Forelimb muscle (tissue), 1 donor: ENCODE measurements around the gene BDKRB2. TPM values are rescaled to one million over a fixed set of nuclear protein-coding genes. Genes with fewer than 3 reads are reported as not detected.

ENCODE experiments used
- DNase-seq: peaks from one replicate; pipeline ENCODE4 v3.0.0-alpha.2; 2013; ENCODE audit warnings: low read depth
- polyA plus RNA-seq: library from polyadenylated mRNA; unstranded; fragments of 120-200 nt; gene quantifications from one replicate; pipeline ENCODE4 v1.2.1, GENCODE V29; 2013; ENCODE audit not compliant: insufficient read length

BDKRB2 gene
- polyA plus RNA-seq: 1.1 TPM

DNA sequence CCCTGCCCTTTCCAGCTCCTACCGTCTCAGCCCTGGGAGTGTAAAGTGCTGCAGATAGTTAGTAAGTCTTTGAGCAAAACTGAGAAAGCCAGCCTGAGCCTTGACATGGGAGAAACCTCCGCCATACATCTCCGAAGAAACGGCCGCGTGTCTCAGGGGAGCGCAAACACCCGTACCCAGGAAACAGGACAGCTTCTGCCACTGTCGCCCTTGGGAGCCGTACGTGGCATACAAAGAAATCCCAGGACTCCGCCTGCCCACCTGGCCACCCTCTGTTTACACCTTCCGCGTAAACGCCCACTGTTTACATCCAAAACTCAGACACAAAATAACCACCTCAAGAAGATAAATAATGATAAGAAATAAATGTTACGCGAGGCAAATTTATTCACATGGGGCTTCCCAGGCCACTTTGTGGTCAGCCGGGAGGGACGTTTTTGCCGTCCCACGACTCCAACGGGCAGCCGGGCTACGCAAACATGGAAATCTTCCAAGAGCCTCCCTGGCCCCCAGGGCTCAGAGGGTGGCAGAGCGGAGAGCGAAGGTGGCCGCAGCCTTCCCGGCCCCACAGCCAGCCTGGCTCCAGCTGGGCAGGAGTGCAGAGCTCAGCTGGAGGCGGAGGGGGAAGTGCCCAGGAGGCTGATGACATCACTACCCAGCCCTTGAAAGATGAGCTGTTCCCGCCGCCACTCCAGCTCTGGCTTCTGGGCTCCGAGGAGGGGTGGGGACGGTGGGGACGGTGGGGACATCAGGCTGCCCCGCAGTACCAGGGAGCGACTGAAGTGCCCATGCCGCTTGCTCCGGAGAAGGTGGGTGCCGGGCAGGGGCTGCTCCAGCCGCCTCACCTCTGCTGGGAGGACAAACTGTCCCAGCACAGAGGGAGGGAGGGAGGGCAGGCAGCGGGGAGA, at the start of gene BDKRB2:
Gene BDKRB2, plus strand, starts transcription at position 689 of the 908 bp plus-strand sequence. CDS start 32,269 bp downstream, outside the sequence.
- DNase-seq: peak; percentile 44

DNA sequence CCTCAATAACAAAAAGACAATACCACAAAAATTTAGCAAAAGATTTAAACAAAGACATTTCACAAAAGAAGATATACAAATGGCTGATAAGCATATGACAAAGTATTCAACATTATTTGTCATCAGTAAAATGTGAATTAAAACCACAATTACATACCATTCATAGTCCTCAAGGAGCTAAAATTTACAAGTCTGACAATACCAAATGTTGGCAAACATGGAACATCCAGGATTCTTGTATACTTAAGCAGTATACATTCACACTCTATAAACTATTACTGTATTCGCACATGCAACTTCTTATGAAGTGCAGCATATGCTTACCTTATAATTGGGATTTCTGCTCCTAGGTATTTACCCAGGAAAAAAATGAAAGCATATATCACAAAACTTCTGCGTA, 49.7 kb upstream of the BDKRB2 start:
- DNase-seq: no peak

DNA sequence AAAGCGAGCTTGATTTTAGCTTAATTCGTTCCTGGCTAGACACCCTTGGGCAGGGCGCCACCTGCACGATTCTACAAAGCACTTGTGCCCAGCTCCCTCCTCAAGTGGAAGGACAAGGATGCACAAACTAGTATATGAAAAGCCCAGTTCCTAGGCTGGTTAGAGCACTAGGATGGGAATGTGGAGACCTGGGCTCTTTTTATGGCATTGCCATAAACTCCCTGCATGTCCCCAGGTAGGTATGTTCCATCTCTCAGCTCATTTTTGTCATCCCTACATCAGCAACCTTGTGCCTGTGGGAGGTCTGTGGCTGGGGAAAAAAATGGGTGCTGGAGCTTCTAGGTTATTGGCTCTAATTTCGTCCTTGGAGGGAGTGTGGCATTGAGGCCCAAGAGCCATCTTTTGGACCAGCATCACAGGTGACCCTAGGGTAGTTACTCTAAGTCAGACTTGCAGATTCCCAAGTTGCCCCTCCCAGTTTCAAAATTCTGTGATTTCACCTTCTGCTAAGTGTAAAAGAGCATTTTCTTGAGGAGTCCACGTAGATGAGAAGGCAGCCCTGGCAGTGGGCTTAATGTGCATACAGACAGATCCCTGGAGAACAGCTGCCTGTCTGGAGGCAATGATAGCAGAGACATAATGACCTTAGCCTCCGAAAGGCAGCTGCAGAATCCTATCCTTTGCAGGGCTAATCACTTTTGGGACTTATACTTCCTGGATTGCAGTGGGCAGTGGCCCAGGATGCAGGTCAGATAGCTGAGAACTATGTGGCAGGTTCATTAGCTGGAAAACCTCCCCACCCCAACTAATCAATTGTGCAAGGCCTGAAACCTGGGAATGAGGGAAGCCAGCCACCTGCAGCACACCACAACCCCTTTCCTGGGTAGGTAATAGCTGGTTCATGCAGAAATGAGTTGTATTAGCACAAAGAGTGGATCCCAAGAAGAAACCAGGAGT, 47.6 kb upstream of the BDKRB2 start:
- DNase-seq: no peak

DNA sequence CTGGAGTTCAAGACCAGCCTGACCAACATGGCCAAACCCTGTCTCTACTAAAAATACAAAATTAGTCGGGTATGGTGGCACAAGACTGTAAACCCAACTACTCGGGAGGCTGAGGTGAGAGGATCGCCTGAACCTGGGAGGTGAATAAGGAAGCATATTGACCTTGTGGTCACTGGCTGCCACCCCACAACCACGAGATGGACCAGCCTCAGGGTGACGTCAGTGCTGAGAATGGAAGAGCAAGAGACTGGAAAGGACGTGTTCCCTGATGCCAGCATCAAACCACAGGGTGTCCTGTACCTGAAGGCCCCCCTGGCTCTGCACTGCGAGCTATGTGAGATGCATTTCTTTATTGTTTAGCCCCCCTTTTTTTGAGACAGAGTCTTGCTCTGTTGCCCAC, 45.9 kb upstream of the BDKRB2 start:
- no peak for DNase-seq

DNA sequence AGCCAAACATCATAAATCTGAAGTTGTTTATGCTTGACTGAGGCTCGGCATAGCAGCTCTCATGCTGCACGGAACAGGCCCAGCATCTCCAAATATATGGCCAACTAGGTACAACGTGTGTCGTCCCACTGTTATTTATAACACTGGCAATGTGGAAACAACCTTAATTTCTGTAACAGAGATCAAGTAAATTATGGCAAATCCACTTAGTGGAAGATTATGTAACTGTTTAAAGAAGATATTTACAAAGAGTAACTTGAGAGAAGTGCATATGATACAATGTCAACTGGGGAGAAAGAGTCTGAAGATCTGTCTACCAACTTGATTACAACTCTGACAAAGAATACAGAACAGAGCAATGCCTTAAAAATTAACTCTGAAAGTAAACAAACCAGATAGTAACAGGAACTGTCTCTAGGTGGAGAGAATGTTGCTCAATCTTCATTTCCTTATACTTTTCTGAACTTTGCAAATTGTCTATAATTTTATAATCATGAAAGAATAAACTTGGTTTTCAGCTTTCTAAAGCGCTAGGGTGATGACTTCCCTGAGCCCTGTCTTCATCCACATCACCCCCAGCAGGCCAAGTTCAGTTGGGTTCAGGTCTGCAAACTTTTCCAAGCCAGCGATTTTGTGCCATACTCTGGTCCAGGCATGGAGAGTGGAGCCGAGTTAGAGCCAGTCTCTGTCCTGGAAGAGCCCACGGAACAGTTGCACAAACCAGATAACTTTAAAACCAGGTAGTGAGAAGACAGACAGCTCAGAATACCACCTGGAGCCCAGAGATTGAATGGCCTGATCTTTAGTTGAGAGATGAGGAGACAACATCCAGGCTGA, 44.3 kb upstream of the BDKRB2 start:
- no peak for DNase-seq

DNA sequence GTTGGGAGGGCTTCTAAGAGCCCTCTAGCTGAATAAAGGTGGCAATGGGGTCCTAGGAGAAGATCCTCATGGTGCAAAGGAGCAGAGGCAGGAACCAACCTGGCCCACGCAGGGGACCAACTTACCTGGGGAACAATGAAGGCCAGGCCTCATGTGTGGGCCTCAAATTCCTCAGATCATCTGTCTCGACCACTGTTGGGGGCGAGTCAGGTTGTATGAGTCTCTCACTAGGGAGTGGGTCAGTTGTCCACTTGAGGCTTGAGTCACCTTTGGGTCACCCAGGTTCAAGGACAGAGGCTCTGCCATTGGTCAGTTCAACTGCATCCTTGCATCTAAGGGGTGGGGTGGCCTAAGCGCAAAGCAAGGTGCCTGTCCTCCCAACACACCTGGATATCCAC, 43.7 kb upstream of the BDKRB2 start:
- DNase-seq: no peak

DNA sequence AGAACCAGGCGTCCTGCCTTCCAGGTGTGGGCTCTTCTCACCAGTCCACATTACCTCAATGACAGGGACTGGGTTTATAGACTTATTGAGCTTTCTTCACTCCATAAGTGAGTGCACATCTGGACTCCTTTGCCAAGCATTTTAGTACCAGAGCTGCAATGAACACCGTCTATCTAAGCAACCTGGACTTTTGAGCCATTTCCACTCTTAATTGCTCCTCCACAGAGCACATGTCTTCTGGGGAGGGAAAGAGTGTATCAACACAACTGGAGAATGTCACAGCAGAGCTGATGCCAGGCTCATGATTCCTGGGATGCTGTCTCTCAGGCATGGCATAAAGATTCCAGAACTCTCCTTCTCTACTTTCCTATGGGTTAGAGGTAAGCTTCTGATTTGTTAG, 43.0 kb upstream of the BDKRB2 start:
- DNase-seq: no peak

DNA sequence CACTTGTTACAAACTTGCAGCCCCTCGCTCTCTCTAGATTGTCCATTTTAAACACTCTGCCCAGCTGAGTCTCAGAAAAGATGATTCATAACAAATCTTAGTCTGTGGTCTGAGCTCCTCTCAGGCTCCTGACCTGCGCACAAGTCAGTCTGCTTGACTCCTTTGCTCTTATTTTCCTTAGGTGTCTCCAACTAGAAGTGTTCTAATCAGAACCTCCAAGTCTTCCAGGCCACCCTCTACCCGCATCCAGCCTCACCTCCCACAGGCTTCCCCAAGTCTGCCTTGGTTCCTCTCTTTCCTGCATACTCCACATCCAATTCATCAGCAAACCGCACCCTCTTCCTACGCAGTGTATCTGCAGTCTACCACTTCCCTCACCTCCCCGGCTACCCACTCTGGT, 42.4 kb upstream of the BDKRB2 start:
- no peak for DNase-seq

DNA sequence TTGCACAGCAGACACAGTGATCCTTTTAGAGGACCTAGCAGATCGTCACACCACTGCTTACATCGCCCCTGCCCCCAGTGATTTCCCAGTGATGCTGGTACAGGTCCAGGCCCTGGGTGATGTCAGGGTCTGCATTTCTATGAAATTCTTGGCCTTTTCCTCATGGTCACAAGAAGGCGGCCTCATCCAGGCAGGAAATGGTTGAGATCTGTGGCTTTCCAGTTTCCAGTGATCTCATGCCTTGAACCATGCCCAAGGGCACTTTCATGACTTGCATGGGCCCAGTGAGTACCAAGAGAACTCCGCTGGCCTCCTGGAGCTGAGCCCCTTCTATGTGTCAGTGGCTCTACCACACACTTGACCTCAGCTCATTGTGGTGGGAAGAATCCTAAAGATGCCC, 41.9 kb upstream of the BDKRB2 start:
- DNase-seq: no peak

DNA sequence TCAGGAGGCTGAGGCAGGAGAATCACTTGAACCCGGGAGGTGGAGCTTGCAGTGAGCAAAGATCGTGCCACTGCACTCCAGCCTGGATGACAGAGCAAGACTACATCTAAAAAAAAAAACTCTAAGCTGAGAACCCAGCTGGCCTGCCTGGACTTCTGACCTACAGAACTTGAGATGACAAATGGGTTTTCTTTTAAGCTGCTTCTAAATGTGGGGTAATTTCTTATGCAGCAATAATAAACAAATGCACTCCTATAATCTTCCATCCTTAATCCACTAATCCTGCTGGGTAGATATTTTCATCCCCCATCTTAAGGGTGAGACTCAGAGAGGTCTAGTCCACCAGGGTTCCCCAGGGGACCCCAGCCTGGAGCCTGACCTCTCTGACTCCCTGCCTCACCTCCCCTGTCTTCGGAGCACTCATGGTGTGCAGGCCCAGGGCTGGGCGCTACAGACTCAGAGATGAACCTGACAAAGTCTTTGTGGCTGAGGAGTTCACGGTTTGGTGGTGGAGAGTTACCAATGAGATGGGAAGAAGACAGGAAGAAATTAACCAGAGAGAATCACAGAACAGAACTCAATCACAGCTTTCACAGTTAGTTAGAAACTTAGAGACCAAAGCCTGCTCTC, 39.7 kb upstream of the BDKRB2 start:
- DNase-seq: no peak

DNA sequence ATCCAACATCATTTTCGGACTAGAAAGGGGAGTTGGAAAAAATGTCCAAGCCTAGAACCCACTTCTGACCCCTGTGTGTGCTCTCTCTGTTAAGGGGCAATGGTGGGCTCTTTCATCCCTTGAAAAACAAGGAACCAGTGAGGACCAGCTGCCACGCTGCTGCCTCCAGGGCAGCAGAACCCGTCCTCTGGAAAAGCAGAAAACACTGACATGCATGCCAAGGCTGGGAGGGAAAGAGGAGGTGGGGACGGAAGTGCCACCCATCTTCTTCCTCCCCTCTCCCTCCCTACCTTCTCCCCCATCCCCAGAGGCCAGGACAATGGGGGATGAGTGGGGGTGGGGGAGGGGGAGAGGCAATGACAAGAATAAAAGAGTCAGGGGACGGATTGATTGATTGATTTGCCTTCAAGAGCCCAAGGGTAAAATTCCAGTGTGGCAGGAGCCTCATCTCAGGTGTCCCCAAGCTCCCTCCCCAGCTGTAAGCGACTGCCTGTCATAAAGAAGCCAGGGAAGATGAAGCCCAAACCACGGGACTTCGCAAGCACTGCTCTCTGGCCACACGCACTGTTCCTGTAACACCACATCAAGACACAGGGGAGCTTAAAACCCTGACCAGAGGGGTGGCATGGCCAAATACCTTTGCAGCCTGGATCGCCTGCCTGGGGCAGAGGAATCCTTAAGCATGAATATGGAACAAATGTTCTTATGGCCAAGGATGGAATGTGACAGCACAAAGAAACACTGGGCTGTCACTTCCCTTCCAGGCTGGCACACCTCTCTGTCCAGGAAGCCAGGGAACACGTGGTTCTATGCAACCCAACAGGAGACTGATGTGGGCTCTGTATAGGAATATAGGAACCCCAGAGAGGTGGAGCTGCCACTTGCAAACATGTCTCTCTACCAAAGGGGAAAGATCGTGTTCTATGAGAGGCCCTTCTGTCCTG, 38.9 kb upstream of the BDKRB2 start:
- DNase-seq: no peak

DNA sequence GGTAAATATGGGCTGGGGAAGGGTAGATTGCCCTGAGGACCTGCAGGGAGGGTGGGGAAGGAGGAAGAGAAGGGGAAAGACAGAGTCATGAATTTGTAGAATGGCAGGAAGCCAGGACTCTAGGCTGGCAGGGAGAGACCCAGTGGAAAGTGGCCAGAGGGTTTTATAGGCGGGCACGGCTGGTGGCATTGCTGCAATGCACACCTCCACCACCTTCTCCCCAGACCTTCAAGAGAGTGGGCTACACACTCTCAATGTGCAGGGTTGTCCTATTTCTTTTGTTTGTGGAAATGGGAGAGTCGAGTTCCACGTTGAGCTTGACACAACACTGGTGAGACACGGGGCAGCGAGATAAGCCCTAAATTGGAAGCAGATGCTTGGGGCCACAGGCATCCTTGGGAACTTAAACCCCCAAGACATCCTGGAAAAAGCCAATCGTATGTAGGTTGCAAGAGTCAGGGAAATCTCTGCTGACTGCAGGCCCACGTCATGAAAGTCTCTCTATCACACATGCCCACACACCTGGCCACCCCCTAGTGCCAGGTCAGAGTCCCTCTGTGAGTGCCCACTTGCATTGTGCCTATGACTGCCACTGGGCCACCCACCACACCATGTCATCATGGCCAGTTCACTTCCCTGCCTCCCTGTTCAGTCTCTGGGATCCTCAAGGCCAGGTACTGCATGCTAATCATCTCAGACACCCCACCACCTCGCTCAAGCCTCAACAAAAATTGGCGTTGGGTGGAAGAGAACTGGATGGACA, 38.0 kb upstream of the BDKRB2 start:
- DNase-seq: no peak

DNA sequence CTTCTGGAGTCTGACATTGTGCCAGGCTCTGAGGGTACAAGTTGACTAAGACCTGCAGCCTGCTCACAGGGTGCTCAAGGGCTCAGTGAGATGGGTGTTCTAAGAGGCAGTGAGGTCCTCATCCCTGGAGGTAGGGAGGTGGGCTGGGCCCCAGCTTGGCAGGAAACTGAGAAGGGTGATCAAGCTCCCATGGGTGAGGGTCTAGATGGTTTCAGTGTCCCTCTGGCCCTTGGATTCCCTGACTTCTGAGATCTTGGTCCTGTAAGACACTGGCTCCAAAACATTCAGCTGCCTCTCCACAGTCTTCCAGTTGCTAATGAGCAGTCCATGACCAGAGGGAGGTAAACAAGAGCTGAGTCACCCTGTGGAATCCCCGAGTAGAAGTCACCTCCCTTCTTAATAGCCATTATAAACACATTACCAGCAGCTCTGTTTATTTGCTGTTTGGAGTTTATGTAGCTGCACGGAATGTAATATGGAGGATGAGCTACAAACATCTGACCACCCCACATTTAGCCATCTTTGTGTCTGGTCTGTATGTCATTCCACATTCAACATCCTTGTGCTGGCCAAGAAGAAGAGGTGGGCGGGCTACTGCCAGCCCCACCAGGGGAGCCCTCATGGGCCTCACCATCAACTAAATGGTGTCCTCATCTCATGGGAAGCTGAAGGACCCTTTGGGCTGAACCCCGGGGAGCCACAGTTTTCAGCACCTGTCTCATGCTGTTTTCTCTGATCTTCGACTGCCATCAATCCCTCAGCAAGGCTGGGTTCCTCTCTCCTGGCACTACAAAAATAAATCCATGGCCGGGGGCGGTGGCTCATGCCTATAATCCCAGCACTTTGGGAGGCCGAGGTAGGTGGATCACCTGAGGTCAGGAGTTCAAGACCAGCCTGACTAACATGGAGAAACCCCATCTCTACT, 37.2 kb upstream of the BDKRB2 start:
- DNase-seq: no peak

DNA sequence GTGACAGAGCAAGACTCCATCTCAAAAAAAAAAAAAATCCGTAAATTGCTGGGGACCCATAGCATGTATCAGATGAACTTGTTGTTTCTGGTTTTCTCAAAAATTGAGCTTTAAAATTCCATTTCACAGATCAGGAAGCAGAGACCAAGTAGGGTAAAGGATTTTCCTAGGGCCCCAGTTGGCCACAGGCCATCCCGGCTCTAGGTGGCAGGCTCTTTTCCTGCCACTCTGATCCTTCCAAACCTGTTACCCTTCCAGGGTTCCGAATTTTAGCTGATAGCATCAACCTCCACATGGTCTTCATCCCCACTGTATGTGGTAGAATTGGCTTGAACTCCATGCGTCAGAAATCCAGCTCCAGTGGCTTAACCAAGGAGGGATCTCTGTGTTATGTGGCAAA, 36.1 kb upstream of the BDKRB2 start:
- no peak for DNase-seq

DNA sequence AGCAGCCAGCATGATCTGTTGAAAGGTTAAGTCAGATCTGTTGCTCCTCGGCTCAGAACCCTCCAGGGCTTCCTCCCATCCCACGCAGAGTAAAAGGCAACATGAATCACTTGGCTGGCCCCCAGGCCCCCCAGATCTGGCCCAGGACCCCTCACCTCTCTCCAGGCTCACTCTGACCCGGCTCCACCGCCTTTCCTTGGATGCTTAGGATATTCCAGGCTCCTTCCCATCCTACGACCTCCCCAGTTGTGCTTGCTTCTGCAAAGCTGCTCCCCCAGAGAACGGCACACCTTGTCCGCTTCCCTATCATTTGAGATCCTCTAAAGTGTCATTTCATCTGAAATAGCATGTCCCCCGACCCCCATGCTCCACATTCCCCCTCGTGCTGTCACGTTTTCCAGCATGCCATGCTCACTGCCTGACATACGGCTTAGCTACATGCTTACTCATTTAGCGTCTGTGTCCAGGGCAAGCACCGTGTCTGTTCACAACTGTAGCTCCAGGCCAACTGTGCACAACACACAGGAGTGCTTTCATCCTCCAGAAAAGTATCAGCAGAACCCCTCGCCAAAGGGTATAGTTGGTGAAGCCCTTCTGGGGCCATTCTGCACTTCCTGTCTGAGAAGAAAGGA, 33.6 kb upstream of the BDKRB2 start:
- DNase-seq: no peak

DNA sequence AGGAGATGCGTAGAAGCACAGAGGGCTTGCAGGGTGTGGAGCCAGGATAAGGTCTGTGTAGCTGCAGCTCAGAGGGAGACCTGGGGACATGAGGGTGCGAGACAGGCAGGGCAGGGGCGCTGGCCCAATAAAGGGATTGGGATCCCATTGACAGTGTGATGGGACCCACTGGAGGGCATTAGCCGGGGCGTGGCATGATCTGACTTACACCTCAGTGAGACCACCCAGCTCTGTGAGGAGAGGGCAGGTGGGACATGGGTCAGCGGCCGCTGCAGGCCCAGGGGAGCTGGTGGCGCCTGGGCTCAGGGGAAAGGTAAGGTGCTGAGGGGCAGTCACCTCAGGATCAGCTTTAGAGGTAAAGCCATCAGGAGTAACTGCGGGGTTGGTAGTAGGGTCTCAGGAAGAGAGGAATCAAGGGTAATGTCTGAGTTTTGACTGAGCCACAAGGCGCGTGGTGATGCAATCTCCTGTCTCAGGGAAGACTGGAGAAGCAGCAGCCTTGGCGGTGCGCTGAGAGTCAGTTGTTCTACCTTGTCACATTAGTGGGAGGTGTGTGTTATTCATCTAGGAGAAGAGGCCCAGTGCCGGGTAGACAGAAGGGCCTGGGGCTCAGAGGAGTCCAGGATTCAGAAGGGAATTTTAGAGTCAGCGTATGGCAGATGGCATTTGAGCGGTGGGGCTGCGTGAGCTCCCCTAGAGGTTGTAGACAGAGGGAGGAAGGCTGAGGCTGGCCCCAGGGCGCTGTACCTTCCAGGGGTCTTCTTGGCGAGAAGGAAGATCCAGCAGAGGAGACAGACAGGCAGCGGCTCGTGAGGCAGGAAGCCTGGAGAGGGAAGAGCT, 30.8 kb upstream of the BDKRB2 start:
- no peak for DNase-seq

DNA sequence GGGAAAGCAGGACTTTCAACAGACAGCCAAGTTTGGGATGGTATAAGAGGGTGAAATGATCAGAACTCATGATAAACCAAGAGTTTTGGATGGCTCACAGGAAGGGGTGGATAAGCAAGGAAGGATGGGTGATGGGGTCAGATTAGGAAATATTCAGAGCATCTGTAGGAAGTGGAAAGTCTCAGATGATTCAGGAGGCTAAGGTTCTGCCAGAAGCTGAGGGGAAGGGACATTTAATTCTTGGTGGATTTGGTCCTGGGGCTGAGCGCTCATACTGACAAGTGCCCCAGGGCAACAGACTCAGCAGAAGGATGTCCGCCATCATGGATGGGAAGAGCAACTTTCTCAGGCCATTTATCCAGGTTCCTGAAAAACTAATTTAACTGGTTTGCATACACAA, 28.4 kb upstream of the BDKRB2 start:
- DNase-seq: no peak
